Erythroblast (primary cell): ENCODE data around the gene GLS.

ENCODE experiments used
- GATA1 ChIP-seq: IDR thresholded peaks from 2 replicates; pipeline ENCODE4 v1.6.1; 2011; ENCODE audit warnings: low read depth, mild to moderate bottlenecking, control low read depth, low read length, moderate library complexity
- POLR2A ChIP-seq: IDR thresholded peaks from 2 replicates; pipeline ENCODE4 v1.6.1; 2011; ENCODE audit warnings: mild to moderate bottlenecking, low read length

DNA sequence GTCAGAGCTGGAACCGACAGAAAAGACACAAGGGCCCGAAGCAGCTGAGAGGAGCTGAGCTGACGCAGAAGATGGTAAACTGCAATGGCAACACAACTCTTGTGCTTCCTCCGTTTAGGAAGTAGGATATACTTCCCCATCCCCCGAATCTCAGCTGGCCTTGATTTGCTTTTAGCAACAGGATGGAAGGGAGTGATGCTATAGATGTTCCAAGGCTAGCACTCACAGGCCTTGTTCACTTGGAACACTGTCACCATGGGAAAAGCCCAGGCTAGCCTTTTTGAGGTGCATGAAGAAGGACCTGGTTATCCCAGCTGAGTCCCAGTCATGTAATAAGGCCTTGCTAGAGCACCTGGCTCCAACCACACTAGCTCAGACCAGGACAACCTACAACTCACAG lies 107.3 kb downstream of the GLS start:
- TF ChIP-seq POLR2A (no peak), GATA1 (no peak)
